ENCODE measurements around the gene OR4K15. TPM values are rescaled to one million over a fixed set of nuclear protein-coding genes. Genes with fewer than 3 reads are reported as not detected.
"Not testable (repeated sequence)": the region's sequence is repeated elsewhere in the genome, so short reads cannot be mapped to it uniquely, and the experiment has no call there.

Gene OR4K15
- total RNA-seq, result not detected
- long read RNA-seq, result 0 reads

- ATAC-seq, result no peak
- intact Hi-C loops (cut with DNase I), result no loop called here
- no peak for DNase-seq
Observed at GRCh38 chr14:19975291-19975690, at the start of gene OR4K15. TSS of gene OR4K15 (plus strand) at chr14:19975591. CDS start at chr14:19975591, 0 bp downstream.

- intact Hi-C loops (cut with DNase I), result no loop called here
- ATAC-seq (no peak), DNase-seq (no peak)
Observed at GRCh38 chr14:19930617-19931016, 44.8 kb upstream of the OR4K15 start, which contains the start of gene OR4K1. TSS of gene OR4K1 (plus strand) at chr14:19930917. CDS start at chr14:19935667, 4,750 bp downstream.

- ATAC-seq (no peak), DNase-seq (no peak)
- intact Hi-C loops (cut with DNase I), result no loop called here
Observed at GRCh38 chr14:19941668-19942067, 33.7 kb upstream of the OR4K15 start.

GRCh38 chr14:19947413-19948090 is 27.8 kb upstream of the OR4K15 start:
- ATAC-seq (no peak), DNase-seq (no peak)
- intact Hi-C loops (cut with DNase I), result no loop called here

- peak in 1 of 2 donors; percentile 47 for ATAC-seq
- intact Hi-C loops (cut with DNase I), result no loop called here
- DNase-seq, result no peak
Observed at GRCh38 chr14:19949218-19949617, 26.2 kb upstream of the OR4K15 start.

GRCh38 chr14:19969735-19970134 is 5.7 kb upstream of the OR4K15 start:
- DNase-seq; intact Hi-C loops (cut with DNase I); ATAC-seq: not testable (repeated sequence)

GRCh38 chr14:19974844-19975243 is 547 bp upstream of the OR4K15 start:
- DNase-seq, result no peak
- intact Hi-C loops (cut with DNase I), result no loop called here
- ATAC-seq, result no peak

- ATAC-seq (no peak), DNase-seq (no peak)
- intact Hi-C loops (cut with DNase I), result no loop called here
Observed at GRCh38 chr14:19993438-19993837, 18.0 kb downstream of the OR4K15 start.

GRCh38 chr14:20001863-20002262 is 26.5 kb downstream of the OR4K15 start, which contains the start of gene OR4Q2:
TSS of gene OR4Q2 (plus strand) at chr14:20002163.
- DNase-seq (no peak), ATAC-seq (no peak)
- intact Hi-C loops (cut with DNase I), result no loop called here

GRCh38 chr14:20002319-20002718 is 26.9 kb downstream of the OR4K15 start:
- intact Hi-C loops (cut with DNase I), result no loop called here
- no peak for DNase-seq
- ATAC-seq, result no peak

- ATAC-seq (no peak), DNase-seq (no peak)
- intact Hi-C loops (cut with DNase I), result no loop called here
Observed at GRCh38 chr14:20008156-20008555, 32.8 kb downstream of the OR4K15 start.

GRCh38 chr14:20019257-20019865 is 44.0 kb downstream of the OR4K15 start, which contains the start of gene OR4K14:
TSS of gene OR4K14 (minus strand) at chr14:20019307. CDS start at chr14:20015193, 4,114 bp downstream.
- intact Hi-C loops (cut with DNase I), result no loop called here
- DNase-seq (no peak), ATAC-seq (no peak)

Other genes starting within 250 kb of the OR4K15 start
- not detected for gene OR4Q3, start 232.0 kb upstream of the OR4K15 start, total RNA-seq
- gene OR4M1, start 202.1 kb upstream of the OR4K15 start, total RNA-seq, result not detected
- not detected for gene OR4N2, start 171.8 kb upstream of the OR4K15 start, total RNA-seq
- gene OR4K2, start 100.4 kb upstream of the OR4K15 start, total RNA-seq, result not detected
- gene OR4K5, start 55.0 kb upstream of the OR4K15 start, total RNA-seq, result not detected
- gene OR4K1, start 44.7 kb upstream of the OR4K15 start, total RNA-seq, result not detected
- gene OR4Q2, start 26.6 kb downstream of the OR4K15 start, total RNA-seq, result not detected
- gene OR4K14, start 43.7 kb downstream of the OR4K15 start, total RNA-seq, result not detected
- not detected for gene OR4K13, start 60.4 kb downstream of the OR4K15 start, total RNA-seq
- not detected for gene OR4L1, start 84.5 kb downstream of the OR4K15 start, total RNA-seq
- under 1 TPM in 1 of 2 donors, not detected in 1; 0.05 TPM for gene OR4K17, start 135.1 kb downstream of the OR4K15 start, total RNA-seq
- not detected for gene OR4N5, start 163.2 kb downstream of the OR4K15 start, total RNA-seq
- not detected for gene OR11G2, start 215.3 kb downstream of the OR4K15 start, total RNA-seq
- not detected for gene OR11H6, start 248.1 kb downstream of the OR4K15 start, total RNA-seq

Measured in left cardiac atrium (tissue), 4 donors.